OCI-LY1 (cell line): ENCODE data around the gene TEKT5.

Source experiments
- EZH2 ChIP-seq: fragments of 200-600 bp; sonication (generic), shearing (Covaris generic); IDR thresholded peaks from 2 replicates; pipeline ENCODE4 v1.8.0; 2017; ENCODE audit warnings: borderline replicate concordance, mixed run types, mild to moderate bottlenecking, antibody characterized with exemption, low read length, moderate library complexity, mixed read lengths
- TF ChIP-seq, protein P1 (sequence below): fragments of 200-600 bp; sonication (generic), shearing (Covaris generic); IDR thresholded peaks from 2 replicates; pipeline ENCODE4 v1.5.1; 2017; ENCODE audit warnings: mild to moderate bottlenecking, antibody characterized with exemption, low read length, moderate library complexity, mixed read lengths

DNA sequence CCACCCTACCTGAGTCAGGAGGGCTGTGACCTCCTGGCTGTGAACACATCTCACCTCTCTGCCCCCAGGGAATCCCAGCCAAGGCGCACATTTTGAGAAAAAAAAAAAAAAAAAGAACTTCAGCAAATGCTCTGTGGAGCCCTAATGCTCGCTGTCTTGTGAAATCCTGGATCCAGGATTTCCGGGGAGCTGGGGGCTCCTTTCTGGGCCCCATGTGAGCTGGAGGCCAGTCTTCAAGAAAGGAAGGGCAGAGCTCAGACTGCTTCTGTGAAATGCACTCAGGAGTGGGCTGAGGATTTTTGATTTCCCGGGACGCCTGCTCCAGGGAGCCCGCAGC lies 78.3 kb downstream of the TEKT5 start:
- TF ChIP-seq, protein P1, sequence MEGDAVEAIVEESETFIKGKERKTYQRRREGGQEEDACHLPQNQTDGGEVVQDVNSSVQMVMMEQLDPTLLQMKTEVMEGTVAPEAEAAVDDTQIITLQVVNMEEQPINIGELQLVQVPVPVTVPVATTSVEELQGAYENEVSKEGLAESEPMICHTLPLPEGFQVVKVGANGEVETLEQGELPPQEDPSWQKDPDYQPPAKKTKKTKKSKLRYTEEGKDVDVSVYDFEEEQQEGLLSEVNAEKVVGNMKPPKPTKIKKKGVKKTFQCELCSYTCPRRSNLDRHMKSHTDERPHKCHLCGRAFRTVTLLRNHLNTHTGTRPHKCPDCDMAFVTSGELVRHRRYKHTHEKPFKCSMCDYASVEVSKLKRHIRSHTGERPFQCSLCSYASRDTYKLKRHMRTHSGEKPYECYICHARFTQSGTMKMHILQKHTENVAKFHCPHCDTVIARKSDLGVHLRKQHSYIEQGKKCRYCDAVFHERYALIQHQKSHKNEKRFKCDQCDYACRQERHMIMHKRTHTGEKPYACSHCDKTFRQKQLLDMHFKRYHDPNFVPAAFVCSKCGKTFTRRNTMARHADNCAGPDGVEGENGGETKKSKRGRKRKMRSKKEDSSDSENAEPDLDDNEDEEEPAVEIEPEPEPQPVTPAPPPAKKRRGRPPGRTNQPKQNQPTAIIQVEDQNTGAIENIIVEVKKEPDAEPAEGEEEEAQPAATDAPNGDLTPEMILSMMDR = no peak
- no peak for TF ChIP-seq EZH2
